ENCODE results near the gene PRKCZ.
A peak's percentile ranks its signal among the peaks of the same experiment; 100 is the strongest.

PRKCZ gene

DNA sequence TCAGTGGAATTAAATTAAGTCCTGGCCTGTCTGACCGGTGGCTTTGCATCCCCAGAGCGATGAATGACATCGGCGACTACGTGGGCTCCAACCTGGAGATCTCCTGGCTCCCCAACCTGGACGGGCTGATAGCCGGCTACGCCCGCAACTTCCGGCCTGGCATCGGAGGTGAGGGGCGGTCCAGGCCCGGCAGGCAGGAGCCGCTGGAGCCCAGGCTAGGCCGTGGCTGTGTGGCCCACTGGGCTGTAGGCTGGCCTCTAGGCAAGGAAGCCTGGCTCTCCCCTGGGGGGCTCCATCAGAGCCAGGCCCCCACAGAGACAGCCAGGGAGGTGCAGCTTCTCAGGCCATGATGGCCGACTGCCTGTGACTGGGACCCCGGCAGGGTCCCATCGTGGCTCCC lies 25.3 kb upstream of the PRKCZ start:
- DNase-seq (ENCODE audit: low spot score): no peak

DNA sequence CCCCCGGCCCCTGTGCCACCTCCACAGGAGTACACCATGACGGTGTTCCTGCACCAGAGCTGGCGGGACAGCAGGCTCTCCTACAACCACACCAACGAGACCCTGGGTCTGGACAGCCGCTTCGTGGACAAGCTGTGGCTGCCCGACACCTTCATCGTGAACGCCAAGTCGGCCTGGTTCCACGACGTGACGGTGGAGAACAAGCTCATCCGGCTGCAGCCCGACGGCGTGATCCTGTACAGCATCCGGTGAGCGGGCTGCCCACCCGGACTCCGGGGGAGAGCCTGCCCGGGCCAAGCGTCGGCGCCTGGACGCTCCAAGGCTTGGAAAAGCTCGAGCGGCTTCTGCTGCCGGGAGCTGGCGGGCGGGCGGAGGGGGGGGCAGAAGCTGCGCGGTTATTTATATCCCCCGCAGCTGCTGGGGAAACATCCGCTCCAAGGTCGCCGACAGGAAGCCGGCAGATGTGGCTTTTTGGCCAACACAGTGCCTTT lies 24.7 kb upstream of the PRKCZ start:
- DNase-seq (ENCODE audit: low spot score): no peak

DNA sequence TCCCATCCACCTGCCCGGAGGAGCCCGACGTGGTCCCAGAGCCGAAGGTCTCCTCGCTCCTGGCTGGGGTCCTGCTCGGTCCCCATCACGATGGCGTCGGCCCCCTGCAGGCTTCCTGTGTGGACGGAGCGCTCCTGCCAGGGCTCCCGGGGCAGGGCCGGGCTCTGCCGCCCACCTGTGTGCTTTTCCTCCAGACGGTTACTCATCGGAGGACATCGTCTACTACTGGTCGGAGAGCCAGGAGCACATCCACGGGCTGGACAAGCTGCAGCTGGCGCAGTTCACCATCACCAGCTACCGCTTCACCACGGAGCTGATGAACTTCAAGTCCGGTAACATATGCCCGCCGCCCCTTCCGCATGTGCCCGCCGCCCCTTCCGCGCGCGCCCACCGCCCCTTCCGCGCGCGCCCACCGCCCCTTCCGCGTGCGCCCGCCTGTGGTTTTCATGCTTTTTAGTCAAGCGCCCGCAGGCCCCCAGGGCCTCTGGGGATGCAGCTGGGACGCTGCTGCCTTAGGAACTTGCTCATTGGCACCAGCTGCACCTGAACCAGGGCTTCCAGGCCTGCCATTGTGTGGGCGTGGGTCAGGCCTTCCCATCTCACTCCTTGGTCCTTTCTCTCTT lies 22.1 kb upstream of the PRKCZ start:
- DNase-seq (ENCODE audit: low spot score): no peak

DNA sequence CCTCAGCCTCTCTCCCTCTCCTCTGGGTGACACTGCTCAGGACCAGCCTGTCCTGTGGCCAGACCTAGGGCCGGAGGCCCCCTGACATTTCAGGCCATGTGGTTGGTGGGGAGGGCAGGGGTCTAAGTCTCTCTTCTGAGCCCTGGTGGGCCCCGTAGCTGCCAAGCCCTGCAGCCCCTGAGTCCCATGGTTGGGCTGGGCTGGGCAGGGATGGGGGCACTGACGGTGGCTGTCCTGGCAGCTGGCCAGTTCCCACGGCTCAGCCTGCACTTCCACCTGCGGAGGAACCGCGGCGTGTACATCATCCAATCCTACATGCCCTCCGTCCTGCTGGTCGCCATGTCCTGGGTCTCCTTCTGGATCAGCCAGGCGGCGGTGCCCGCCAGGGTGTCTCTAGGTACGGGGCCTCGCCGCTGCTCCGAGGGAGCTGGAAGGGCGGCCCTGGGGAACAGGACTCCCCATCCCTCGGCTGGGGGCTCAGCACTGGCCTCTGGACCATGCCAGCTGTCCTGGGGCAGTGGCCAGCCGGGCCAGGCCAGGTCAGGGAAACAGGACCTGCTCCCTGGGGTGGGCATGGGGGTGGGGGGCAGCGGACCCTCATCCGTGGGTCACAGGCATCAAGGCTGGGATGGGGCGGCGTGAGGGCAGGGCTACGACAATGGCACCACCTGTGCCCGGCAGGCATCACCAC lies 21.2 kb upstream of the PRKCZ start:
- no peak for DNase-seq (ENCODE audit: low spot score)

DNA sequence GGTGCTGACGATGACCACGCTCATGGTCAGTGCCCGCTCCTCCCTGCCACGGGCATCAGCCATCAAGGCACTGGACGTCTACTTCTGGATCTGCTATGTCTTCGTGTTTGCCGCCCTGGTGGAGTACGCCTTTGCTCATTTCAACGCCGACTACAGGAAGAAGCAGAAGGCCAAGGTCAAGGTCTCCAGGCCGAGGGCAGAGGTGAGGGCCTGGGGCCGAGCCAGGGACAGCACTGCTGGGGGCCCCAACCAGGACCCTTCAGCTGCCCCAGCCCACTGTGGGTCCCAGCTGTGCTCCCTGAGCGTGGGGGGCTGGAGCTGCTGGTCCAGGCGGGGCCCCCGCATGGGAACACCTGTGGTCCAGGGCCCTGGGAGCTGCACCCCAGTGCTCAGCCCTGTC lies 20.6 kb upstream of the PRKCZ start:
- DNase-seq (ENCODE audit: low spot score): no peak

DNA sequence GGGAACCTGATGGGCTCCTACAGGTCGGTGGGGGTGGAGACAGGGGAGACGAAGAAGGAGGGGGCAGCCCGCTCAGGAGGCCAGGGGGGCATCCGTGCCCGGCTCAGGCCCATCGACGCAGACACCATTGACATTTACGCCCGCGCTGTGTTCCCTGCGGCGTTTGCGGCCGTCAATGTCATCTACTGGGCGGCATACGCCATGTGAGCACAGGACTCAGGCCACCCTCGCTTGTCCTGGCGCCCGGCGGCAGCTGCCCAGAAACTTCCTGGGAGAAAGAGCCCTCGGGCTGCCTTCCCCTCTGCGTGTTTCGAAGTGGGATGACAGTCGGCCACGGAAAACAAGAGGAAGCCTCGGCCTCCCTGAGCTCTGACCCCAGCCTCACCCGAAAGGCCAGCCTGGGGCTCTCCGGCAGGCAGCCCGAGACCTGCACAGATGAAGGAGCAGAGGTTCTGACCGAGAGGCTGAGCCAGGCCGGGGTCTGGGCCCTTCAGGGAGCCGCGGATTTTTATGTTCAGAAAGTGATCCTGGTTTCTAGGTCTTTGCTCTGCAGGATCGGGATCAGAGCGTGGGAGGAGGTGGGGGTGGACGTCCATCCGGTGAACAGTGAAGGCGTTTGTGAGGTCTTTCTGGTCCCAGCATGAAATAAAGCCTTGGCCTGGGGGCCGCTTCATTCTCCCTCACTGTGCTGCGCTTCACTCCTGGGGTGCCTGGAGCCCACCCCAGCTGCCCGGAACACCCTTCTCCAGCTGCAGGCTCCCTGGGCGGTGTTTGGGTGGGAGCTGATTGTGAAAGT lies 19.9 kb upstream of the PRKCZ start:
- DNase-seq (ENCODE audit: low spot score): no peak

DNA sequence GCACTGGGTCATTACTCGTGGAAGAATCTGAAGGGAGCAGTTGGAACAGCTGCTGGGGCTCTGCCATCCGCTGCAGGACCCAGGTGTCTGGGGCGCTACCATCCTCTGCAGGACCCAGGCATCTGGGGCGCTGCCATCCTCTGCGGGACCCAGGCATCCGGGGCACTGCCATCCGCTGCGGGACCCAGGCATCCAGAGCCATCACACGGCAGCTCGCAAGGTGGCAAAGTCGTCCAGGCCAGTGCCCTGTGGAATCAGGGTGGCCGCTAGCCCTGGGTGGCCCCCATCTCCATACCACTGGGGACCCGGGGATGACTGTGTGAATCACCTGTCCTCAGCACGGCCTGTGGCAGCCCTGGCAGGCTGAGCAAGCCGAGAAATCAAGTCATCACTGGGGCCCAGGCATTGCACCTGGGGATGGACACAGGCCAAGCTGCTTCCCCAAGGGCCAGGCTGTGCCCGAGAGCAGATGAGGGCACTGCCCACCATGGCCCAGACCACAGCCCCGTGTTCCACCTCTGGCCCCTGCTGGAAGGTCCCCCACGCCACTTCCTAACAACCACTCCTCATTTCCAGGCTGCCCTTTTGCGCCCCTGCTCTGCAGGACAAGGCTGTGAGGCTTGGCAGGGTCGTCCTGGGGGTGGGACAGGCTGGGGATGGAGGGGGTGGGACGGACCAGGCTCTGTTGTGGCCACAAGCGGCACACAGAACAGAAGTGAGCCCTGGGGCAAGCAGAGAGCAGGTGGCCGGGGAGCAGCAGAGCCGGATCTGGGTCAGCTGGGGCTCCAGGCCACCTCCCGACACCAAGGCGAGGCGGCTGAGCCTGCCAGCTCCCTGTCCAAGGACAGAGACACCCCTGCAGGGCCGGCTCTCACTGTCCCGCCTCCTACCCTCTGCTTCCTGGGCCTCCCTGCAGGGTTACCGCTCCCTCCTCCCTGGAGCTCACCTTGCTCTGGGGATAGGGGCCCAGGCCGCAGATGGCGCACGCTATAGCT lies 18.4 kb upstream of the PRKCZ start:
- DNase-seq (ENCODE audit: low spot score): no peak

DNA sequence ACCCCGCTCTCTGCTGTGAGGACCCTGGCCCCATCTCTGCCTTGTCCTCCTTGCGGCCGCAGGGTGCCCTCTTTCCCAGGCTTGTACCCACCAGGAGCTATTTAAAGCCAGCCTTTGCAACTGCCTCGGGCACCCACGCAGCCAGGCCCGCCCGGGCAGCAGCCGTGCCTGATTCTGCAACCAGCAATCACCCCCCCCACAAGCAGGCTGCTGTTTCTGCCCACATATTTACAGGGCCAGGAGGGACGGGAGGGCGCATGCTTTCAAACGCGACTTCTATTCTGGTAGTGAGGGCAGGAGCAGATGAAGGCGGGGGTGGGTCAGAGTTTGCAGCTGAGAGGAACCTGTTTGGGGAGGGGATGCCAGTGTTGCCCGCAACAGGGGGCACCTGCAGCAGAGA lies 17.5 kb upstream of the PRKCZ start:
- no peak for DNase-seq (ENCODE audit: low spot score)

DNA sequence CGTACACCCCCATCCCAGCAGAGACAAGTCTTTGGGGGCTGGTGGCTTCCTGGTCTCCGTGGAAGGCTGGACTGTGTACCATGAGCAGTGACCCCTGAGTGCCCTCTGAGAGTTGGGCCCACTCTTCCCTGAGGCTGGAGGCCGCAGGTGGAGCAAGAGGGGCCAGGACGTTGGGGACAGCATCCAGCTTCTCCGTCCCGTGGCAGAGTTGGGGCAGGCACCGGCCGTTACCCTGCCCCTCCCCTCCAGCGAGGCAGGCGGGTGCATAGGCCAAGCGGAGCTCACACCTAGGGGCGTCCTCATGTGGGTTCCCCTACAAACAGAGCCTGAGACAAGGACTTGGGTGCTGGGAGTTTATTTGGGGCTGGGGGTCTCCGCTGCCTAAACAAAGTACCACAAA lies 17.0 kb upstream of the PRKCZ start:
- DNase-seq (ENCODE audit: low spot score): no peak

DNA sequence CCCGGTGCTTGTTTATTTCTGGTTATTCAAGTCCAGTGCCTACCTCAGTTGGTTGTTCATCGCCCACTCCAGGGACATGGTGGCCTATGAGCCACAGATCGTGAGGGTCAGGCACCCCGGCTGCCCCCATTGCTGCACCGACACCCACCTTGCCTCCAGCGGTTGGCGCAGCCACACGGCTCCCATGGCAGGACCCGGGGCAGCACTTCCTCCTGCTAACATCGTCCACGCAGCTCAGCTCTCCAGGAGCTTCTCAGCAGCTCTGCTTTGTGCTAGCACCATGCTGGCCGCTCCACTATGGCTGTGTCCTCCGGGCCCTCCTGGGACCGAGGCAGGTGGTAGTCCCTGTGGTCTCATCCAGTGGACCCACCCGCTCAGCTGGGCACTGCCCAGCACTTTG lies 13.9 kb upstream of the PRKCZ start:
- DNase-seq (ENCODE audit: low spot score): no peak

DNA sequence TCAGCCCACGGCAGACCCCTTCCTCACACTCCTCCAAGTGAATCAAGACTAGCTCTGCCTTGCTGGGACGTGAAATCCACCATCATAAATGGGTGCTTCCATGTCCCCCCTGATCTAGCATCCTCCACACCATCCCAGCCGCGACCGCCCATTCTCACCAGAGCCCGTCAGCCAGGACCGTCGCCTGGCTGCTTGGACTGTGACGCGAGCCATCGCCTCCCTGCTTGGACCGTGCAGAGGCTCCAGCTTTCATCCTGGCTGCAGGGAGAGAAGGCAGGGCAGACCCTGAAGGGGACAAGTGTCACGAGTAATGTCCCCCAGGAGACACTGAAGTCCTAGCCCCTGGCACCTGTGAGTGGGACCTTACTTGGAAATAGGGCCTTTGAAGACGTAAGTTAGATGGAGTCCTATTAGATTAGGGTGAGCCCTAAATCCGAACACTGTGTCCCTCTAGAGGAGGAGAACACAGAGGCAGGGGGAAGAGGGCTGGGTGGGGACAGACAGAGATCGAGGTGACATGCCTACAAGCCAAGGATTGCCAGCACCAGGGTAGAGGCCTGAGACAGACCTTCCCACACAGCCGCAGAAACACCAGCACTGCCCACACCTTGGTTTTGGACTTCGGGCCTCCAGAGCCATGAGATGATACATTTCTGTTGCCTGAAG lies 12.8 kb upstream of the PRKCZ start:
- no peak for DNase-seq (ENCODE audit: low spot score)

DNA sequence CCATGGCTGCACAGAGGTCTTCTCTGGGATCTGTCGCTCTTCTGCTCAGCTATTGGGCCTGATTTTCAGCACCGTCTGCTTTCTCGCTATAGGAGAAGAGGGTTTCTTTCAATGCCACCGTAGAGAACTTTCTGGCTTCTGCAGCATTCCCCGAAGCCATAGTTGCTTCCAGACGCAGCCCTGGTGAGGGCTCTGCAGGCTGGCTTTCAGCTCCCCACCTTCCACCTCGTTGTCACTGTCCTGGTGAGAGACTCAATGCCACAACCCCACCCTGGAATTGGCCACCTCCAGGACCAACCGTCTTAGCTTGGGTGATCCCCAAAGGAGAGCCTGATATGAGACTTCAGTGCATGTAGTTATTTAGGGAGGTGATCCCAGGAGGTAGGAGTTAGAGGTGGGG lies 12.0 kb upstream of the PRKCZ start:
- DNase-seq (ENCODE audit: low spot score): no peak

DNA sequence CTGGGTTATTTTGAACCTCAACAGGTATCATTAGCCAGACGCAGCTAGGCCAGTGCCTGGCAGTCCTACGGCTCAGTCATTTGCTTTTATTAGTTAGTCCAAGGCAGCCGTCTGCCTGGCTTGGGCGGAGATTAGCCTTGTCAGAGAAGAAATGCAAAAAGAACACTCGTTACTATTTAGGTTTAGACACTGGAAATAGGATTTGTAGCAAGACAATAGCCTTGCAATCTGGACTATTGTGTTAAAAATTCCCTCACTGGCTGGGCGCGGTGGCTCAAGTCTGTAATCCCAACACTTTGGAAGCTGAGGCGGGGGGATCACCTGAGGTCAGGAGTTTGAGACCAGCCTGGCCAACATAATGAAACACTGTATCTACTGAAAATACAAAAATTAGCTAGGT lies 11.0 kb upstream of the PRKCZ start:
- DNase-seq (ENCODE audit: low spot score): no peak

DNA sequence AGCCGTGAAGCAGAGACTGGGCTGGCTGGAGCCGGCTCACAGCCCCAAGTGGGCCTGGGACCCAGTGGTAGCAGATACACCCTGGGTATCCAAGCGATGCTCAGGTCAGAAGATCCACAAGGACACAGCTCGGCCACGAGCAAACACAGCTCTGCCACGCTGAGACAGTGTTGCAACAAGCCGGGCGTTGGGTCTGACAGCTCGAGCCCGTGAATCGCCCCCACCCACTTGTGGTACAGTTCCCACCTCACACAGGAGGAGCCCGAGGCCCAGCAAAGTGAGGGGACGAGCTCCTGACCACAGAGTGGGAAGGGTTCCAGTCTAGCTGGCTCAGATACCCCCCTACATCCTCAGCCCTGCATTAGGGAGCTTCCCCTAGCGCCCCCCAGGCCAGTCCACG lies 8.9 kb upstream of the PRKCZ start:
- no peak for DNase-seq (ENCODE audit: low spot score)

DNA sequence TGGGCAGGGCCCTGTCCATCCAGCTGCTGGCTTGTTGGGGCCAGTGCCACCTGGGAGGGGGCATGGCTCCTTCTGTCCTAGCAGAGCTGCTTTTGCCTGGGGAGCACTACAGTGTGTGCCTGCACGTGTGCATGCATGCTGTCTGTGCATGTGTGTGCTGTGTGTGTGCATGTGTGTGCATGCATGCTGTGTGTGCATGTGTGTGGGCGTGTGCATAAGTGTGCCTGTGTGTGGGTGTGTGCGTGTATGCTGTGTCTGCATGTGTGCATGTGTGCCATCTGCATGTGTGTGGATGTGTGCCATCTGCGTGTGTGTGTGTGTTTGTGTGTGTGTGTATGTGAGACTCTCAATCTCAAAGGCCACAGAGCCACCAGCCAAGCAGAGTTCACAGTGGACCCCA lies 8.3 kb upstream of the PRKCZ start:
- no peak for DNase-seq (ENCODE audit: low spot score)

DNA sequence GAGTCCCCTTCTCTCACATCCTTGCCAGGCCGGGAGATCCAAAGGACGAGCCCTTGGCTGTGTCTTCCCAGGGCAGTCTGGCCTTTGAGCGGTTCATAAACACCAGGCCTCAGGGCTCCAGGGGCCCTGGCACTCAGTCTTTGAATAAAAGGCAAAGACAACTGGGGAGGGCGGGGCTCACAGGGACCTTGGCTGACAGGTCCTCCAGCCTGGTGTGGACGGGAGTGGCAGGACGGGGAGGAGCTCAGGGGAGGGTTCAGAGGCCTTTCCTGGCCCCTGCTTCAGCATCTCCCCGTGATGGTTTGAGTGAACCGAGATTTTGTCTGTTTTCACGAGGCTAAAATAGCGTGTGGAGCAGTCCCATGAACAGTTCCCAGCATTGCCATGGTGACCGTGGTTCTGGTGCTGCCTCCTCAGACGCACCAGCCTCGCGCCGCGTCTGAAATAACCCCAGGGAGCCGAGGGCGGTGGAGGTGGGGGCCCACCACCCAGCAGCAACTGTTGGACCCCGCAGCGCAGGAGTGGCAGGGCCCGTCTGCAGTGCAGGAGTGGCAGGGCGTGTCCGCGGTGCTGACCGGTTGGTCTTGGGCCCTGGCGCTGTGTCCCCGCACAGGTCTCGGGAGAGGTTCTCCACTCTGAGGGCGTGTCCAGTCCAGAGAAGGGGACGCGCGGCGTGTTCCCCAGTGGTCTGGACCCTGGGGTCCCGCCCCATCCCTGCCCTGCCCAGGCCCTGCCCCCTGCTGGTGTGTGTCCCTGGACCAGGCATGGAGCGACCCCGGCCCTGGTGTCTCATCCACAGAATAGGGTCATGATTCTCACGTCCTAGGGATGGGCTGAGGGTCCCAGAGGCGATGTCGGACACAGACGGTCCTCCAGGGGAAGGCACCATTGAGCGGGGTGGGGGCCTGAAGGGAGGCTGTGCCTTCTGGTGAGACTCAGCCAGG lies 7.1 kb upstream of the PRKCZ start:
- no peak for DNase-seq (ENCODE audit: low spot score)

DNA sequence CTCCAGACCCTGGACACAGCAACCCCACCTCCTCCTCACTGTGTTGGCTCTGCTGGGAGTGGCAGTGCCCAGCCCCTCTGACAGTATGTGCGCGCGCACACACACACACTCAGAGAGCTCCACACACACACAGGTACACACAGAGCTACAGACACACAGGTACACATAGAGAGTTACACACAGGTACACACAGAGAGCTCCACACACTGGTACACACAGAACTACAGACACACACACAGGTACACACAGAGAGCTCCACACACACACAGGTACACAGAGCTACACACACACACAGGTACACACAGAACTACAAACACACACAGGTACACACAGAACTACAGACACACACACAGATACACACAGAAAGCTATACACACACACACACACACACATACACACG lies 6.3 kb upstream of the PRKCZ start:
- DNase-seq (ENCODE audit: low spot score): no peak

DNA sequence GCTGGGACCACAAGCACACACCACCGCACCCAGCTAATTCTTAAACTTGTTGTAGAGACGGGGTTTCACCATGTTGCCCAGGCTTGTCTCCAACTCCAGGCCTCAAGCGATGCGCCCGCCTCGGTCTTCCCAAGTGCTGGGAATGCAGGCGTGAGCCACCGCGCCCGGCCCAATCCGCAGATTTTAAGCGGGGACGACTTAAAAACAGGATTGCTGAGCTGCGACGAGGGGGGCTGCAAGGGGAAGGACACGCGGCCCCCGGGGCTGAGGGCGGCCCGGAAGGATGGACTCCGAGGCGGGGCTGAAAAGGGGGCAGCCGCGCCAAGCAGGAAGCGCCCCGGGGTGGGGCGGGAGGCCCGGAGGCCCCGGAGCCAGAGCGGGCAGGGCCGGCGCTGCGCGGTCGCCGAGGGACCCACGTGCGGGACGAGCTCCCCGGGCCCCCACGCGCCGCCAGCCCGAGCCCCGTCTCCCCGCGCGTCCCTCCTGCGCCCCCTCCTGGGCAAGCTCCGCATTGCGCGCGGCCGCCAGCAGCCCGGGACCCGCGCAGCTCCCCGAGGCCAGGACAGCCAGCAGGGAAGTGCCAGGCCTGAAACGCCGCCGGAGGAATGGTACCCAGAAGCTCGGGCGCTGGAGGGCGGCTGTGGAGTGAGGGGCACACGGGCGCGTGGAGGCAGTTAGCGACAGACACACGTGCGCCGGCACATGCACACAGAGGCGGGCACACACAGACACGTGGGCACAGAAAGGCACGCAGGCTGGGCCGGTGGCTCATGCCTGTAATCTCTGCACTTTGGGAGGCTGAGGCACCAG lies 5.5 kb upstream of the PRKCZ start:
- DNase-seq (ENCODE audit: low spot score): peak; percentile 94

DNA sequence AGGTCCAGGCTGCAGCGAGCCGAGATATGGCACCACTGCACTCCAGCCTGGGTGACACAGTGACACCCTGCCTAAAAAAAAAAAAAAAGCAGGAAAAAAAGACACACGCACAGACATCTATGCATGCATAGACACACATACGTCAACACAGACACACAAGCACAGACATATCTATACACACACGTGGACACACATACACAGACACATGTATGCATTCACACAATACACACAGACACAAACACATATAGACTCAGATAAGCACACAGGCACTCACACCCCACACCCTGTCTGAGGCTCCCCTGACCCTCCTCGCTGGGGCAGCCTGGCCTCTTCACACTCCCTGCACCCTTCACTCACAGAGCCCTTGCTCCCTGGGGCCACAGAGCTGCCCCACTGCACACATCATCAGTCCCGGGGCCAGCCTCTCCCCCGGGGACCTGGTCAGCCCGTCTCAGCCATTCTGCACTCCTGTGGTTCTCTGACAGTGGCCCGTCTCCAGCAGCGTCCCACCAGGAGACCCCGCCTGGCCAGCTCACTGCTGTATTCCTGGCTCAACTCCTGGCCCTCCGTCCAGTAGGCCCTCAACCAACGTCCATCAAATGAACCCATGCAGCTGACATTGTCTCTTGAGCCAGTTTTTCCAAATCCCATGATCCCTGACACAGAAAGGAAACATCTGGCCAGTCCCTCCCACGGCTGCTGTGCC lies 4.6 kb upstream of the PRKCZ start:
- no peak for DNase-seq (ENCODE audit: low spot score)

All from AG20443 (cell line).